Measurements from ENCODE around the gene DDX3X. TPM values are rescaled to one million over a fixed set of nuclear protein-coding genes. Genes with fewer than 3 reads are reported as not detected.

Gene DDX3X
- total RNA-seq, 1 experiment from 2014 or later, result 338 TPM

DNA sequence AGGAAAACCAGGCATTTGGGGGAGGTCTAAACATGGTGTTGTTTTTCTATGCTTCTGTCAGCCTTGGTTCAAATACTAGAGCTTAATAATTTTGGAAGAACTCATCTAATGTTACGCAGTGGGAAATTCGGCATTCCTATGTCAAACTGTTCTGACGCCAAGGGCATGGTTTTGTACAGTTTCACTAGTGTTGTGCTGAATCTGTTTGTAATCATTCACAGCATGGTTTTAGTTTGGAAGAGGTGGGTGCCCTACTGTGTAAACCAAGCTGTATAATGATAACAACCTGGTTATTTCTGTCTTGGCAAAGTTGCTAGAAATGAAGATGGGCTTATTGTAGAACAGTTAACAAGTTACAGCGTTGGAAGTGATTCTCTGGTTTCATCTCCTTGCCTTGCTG is 5.2 kb downstream of the DDX3X start:
- no peaks in the 10 kb centered on the region; the same call in 1 of the 2 replicates for H3K4me1 ChIP-seq (ENCODE audit: insufficient read depth, low read length)
- H3K18ac ChIP-seq (ENCODE audit: insufficient read length, low read depth, low read length), result no peak overlapping the region
- no peaks in the 10 kb centered on the region for H3K79me1 ChIP-seq (ENCODE audit: insufficient read depth, low read depth, low read length, poor library complexity, severe bottlenecking)
- no peak overlapping the region for H2BK20ac ChIP-seq (ENCODE audit: low read depth, low read length, poor library complexity, severe bottlenecking)
- no CpG with 5 or more reads among the region's 4 CpGs for WGBS (ENCODE audit: extremely low coverage, insufficient read length, low lambda C conversion rate)
- no peak overlapping the region for H3K23ac ChIP-seq (ENCODE audit: insufficient read length, low read depth, low read length)
- no peak overlapping the region for H3K9ac ChIP-seq (ENCODE audit: extremely low read depth, insufficient read length, low read length)
- Mint-ChIP-seq H3K36me3 (ENCODE audit: insufficient read depth in 1 of 3, low read depth in 3 of 3) (peaks cover 49 to 90% (median 84%) of the 10 kb centered on the region in 3 experiments), H3K9me3 (peaks cover 53 to 57% of the 10 kb centered on the region in 2 experiments), H3K27ac (no peak overlapping the region), H3K4me3 (no peak overlapping the region), H3K27me3 (ENCODE audit: low read depth) (no peaks in the 10 kb centered on the region; the same call in 1 of the 2 replicates), H3K4me1 (peaks cover 11 to 21% of the 10 kb centered on the region in 2 experiments; a peak in 3 of 4 replicates)
- H4K91ac ChIP-seq (ENCODE audit: insufficient read length, low read depth, low read length), result no peak overlapping the region
- no peak overlapping the region for H2BK15ac ChIP-seq (ENCODE audit: low read depth, low read length)
- no peak overlapping the region for H3K4me2 ChIP-seq (ENCODE audit: insufficient read depth, insufficient read length, low read length)
- no peak for DNase-seq
- no peak overlapping the region for H2AK5ac ChIP-seq (ENCODE audit: insufficient read length, low read length)
- no peak overlapping the region for H3K14ac ChIP-seq (ENCODE audit: insufficient read depth, low read length)
- peaks cover 55% of the 10 kb centered on the region for H3K79me2 ChIP-seq (ENCODE audit: insufficient read depth, low read length)
- H2BK12ac ChIP-seq (ENCODE audit: insufficient read length, low read depth, low read length), result no peak overlapping the region
- H3K27ac ChIP-seq (ENCODE audit: insufficient read length, low read depth, low read length), result no peak overlapping the region
- no peak overlapping the region for H4K5ac ChIP-seq (ENCODE audit: insufficient read length, low read depth, low read length)
- H4K20me1 ChIP-seq (ENCODE audit: control insufficient read depth, insufficient read depth, insufficient read length), result no peaks in the 10 kb centered on the region
- no peak overlapping the region for H2AFZ ChIP-seq (ENCODE audit: low read length)
- TF ChIP-seq, protein P1, sequence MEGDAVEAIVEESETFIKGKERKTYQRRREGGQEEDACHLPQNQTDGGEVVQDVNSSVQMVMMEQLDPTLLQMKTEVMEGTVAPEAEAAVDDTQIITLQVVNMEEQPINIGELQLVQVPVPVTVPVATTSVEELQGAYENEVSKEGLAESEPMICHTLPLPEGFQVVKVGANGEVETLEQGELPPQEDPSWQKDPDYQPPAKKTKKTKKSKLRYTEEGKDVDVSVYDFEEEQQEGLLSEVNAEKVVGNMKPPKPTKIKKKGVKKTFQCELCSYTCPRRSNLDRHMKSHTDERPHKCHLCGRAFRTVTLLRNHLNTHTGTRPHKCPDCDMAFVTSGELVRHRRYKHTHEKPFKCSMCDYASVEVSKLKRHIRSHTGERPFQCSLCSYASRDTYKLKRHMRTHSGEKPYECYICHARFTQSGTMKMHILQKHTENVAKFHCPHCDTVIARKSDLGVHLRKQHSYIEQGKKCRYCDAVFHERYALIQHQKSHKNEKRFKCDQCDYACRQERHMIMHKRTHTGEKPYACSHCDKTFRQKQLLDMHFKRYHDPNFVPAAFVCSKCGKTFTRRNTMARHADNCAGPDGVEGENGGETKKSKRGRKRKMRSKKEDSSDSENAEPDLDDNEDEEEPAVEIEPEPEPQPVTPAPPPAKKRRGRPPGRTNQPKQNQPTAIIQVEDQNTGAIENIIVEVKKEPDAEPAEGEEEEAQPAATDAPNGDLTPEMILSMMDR (conservative IDR thresholded peaks at IDR 0.05), result no peak
- no peaks in the 10 kb centered on the region for H3K9me3 ChIP-seq (ENCODE audit: control insufficient read depth, low read depth, low read length)
- no peak overlapping the region for H4K8ac ChIP-seq (replicated peaks; ENCODE audit: insufficient read length, low read depth, low read length)
- no peak overlapping the region for H3K56ac ChIP-seq (ENCODE audit: insufficient read length, low read depth, low read length)
- no peak overlapping the region for H3K4ac ChIP-seq (ENCODE audit: low read depth, low read length)
- H3T11ph ChIP-seq (ENCODE audit: low read length), result no peak overlapping the region
- H2BK120ac ChIP-seq (ENCODE audit: low read depth, low read length, poor library complexity, severe bottlenecking), result no peak overlapping the region
- no peaks in the 10 kb centered on the region for H3K23me2 ChIP-seq (ENCODE audit: insufficient read length, low read depth, low read length, poor library complexity, severe bottlenecking)
- H2BK5ac ChIP-seq (ENCODE audit: insufficient read length, low read length), result no peak overlapping the region
- H3K27me3 ChIP-seq (ENCODE audit: insufficient read depth, low read length), result no peaks in the 10 kb centered on the region
